NCI-H460 (cell line): ENCODE measurements around the gene DAP. TPM values are rescaled to one million over a fixed set of nuclear protein-coding genes. Genes with fewer than 3 reads are reported as not detected.
"Not testable (repeated sequence)": the region's sequence is repeated elsewhere in the genome, so short reads cannot be mapped to it uniquely, and the experiment has no call there.

ENCODE experiments used
- DNase-seq: peaks from one replicate; pipeline ENCODE4 v3.0.0-alpha.2; 2016; ENCODE audit warnings: low read depth; ENCODE audit errors: extremely low read depth
- total RNA-seq: library from RNA; depleted of rRNA; stranded (reverse); fragments of >200 nt; shearing (Covaris generic); gene quantifications from 2 replicates; pipeline ENCODE4 v1.2.3, GENCODE V29; 2014

Gene DAP
- total RNA-seq, 1 experiment from 2014 or later = 10.8 TPM

GRCh38 chr5:10660135-10660534, 100.9 kb downstream of the DAP start:
- DNase-seq = no peak

- no peak for DNase-seq
Observed at GRCh38 chr5:10658265-10658664, 102.8 kb downstream of the DAP start.

GRCh38 chr5:10655972-10656830, 104.8 kb downstream of the DAP start:
- no peak for DNase-seq

GRCh38 chr5:10655161-10655971, 105.7 kb downstream of the DAP start:
- DNase-seq = no peak

- no peak for DNase-seq
Observed at GRCh38 chr5:10654566-10654965, 106.5 kb downstream of the DAP start.

- DNase-seq = no peak
Observed at GRCh38 chr5:10653751-10654400, 107.2 kb downstream of the DAP start.

GRCh38 chr5:10653043-10653442, 108.0 kb downstream of the DAP start:
- DNase-seq = no peak

- no peak for DNase-seq
Observed at GRCh38 chr5:10652606-10653005, 108.4 kb downstream of the DAP start.

GRCh38 chr5:10652151-10652550, 108.9 kb downstream of the DAP start:
- no peak for DNase-seq

GRCh38 chr5:10649666-10650380, 111.2 kb downstream of the DAP start:
- no peak for DNase-seq

GRCh38 chr5:10648806-10649665, 112.0 kb downstream of the DAP start:
- no peak for DNase-seq

- no peak for DNase-seq
Observed at GRCh38 chr5:10647640-10648039, 113.4 kb downstream of the DAP start.

GRCh38 chr5:10645671-10646070, 115.4 kb downstream of the DAP start:
- no peak for DNase-seq

- no peak for DNase-seq
Observed at GRCh38 chr5:10645146-10645545, 115.9 kb downstream of the DAP start.

GRCh38 chr5:10644192-10644591, 116.8 kb downstream of the DAP start:
- DNase-seq = no peak

- no peak for DNase-seq
Observed at GRCh38 chr5:10642367-10642766, 118.7 kb downstream of the DAP start.

GRCh38 chr5:10639846-10640368, 121.1 kb downstream of the DAP start:
- no peak for DNase-seq

- DNase-seq = not testable (repeated sequence)
Observed at GRCh38 chr5:10638723-10639122, 122.3 kb downstream of the DAP start.

- no peak for DNase-seq
Observed at GRCh38 chr5:10637944-10638343, 123.1 kb downstream of the DAP start.
